Stimulated activated CD8-positive, alpha-beta memory T cell treated with anti-CD3 and anti-CD28 coated beads, Interleukin-4, amount 100 ng/mL, for 48 hours (primary cell): ENCODE results near the gene SLC44A3.
"Not testable (repeated sequence)": the region's sequence is repeated elsewhere in the genome, so short reads cannot be mapped to it uniquely, and the experiment has no call there.

Experiments used
- DNase-seq: peaks from one replicate; pipeline ENCODE4 v3.0.0-alpha.2; 2020

The SLC44A3 gene

GRCh38 chr1:94840381-94840780 is 20.2 kb downstream of the SLC44A3 start:
- DNase-seq, result not testable (repeated sequence)

GRCh38 chr1:94840808-94841207 is 20.7 kb downstream of the SLC44A3 start:
- DNase-seq, result no peak

GRCh38 chr1:94843430-94843829 is 23.3 kb downstream of the SLC44A3 start:
- DNase-seq, result no peak

DNA sequence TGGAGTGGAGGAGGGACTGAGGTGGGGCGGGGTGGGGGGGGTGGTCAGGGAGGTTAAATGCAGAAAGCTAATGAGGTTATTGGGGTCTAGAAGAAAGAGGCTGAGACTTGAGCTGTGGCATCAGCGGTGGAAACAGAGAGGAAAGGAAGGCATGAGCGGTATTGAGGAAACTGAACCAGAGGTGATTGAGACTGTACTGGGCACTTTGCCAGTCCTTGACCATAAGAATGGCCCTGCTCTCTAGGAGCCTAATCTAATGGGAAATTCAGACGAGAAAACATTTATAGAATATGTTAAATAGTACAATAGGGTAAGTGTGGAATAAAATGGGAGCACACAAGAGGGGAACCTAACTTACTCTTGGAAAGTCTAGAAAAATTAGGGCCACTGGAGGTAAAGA is 23.7 kb downstream of the SLC44A3 start:
- no peak for DNase-seq

- DNase-seq, result no peak
These were observed 26.2 kb downstream of the SLC44A3 start for GRCh38 chr1:94846308-94846707.

DNA sequence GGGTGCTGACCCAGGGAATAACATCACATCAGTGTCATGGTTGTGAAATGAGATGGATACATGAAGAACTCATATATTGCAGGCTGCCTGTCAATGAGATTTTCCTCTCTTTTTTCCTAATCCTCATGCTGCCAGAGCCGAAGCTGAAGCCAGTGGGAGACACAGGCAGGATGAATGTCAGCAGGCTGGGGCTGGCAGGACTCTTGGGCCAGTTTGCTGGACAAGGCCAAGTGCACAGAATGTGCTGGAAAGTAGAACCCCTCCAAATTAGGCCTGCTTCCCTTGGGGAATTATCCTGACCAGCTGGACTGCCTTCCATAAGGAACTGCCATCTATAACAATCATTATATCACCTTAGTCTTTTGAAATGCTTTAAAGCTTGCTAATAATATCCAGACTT is 31.4 kb downstream of the SLC44A3 start:
- DNase-seq, result no peak

DNA sequence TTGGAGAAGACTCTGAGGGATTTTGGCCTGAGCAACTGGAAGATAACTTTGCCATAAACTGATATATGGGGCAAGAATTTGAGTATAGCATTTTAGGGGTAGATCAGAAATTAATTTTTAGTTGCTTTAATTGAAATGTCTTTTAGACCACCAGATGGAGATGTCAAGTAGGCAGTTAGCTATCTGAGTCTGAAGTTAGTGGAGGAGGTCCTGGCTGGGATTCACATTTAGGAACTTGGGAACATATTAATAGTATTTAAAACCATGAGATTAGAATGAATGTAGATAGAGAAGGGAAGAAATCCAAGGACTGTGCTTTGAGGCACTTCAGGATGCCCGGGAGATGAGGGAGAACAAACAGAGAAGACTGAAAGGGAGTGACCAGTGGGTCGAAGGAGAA is 32.6 kb downstream of the SLC44A3 start:
- DNase-seq, result no peak

DNA sequence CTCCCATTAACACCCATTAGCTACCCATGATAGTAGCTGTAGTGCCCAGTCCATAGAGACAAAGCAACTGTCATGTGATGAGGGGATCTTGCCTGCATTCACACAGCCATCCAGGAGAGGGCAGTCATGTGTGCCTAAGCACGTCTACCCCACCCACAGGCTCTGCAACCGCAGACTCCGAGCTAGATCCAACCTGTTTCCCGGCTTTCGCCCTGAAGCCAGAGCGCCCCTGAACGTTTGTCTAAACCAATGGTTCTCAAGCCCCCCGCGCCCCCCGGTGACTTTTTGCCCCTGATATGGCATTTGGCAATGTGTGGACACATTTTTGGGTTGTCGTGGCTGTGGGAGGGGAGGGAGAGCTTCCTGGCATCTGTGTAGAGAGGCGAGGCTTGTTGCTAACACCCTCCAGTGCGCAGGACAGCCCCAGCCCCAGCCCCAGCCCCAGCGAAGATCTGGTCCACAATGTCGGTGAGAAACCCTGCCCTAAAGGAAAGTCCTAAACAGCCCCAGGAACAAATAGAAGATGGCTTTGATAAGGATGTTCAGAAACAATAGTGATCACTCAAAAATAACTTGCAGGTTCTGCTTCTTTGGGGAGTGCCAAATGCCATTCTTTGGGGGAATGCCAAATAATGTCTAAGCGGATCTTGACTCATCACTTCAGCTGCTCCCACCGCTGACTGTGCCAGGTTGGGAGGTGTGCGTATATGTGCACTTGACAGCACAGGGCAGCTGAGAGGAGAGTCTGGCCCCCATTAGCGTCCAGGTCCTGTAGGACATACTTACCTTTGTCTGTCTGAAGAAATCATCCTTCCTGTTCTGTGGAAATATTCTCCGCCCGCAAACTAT is 34.5 kb downstream of the SLC44A3 start:
- DNase-seq, result peak; percentile 81

DNA sequence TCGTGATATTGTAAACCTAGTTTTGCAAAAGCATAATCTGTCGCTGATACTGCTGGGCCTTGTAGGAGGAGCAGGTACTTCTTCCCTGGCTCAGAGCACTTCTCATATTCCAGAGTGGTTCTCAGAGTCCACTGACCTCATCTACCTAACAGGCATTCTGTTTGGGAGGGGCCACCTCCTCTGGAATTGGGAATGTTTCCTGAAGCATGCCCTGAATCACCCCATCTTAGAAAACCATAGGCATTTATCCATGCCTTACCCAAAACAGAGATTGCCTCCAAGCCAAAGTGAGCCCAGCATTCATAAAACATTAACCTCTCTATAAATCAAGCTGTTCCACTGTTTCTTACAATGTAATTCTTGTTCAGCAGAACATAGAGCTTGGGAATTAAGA is 35.1 kb downstream of the SLC44A3 start:
- DNase-seq, result no peak

- DNase-seq, result no peak
These were observed 35.8 kb downstream of the SLC44A3 start for GRCh38 chr1:94856004-94856403.

DNA sequence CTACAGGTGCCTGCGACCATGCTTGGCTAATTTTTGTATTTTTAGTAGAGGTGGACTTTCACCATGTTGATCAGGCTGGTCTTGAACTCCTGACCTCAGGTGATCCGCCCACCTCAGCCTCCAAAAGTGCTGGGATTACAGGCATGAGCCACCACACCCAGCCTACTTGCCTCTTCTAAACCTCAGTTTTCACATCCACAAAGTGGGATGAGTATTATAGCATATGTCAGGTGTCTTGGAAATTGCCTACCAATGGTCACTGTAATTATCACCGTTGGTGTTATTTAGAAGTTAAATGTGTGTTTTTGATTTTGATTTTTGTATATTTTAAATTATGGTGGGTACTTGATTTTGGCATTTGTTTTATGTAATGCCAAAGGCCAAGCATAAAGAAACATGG is 36.7 kb downstream of the SLC44A3 start:
- no peak for DNase-seq

DNA sequence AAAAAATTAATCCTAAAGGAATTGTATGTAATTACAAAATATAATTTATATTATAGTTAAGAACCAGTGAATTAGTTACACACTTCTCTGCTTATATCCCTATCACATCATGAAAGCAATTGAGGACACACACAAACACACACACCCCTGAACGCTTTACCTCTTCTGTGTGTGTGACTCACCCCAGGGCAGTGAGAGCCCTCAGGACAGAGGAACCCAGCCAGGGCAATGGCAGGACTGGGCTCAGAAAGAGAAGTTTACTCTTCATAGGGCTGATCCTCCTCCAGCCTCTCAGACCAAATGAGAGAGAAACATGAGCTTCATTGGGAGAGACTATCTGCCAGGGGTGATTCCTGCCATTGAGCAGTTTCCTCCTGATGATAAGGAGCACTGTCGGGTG is 38.1 kb downstream of the SLC44A3 start:
- no peak for DNase-seq

GRCh38 chr1:94859174-94859573 is 39.0 kb downstream of the SLC44A3 start:
- DNase-seq, result no peak

DNA sequence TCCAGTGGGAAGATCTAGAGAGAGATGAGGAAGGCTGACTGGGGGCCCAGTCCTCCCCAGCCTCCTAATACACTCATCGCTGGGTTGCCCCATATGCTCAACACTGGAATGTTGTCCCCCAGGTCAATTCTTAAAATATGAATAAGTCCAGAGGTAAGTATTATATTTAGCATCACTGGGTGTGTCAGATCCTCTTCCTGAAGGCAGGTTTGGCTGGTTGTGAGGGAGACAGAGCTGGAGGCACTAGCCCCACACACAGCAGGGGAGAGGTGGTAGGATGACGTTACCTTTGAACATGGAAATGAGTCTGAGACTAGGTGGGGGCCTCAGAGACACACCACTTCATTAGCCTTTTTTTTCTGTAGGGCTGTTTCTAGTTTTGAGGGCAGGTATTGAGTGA is 42.6 kb downstream of the SLC44A3 start:
- no peak for DNase-seq

DNA sequence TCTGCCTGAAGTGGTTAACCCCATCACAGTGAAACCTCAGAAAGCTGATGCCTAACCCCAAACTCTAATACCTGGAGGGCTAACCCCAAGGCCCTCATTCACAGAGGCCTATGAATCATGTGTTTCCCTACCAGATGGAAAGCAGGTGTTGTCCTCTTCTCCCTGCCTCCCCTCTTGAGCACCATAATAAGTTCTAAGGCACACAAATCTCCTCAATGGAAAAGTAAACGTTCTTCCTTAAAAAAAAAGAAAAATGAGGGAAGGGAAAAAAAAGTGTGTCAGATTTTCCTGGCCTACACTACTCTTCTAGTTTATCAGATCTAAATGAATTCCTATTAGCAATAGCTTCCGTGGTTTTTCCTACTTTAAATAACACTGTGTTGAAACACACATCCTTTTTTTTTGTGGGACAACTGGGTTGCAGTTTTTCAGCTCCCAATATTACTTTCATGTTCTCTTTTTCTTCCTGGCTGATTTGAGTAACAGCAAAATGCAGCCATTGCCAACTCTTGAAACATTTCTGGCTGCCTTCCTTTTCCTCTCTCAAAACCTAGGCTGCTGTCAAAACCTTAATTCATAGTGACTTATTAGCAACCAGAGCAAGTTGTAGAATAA is 43.2 kb downstream of the SLC44A3 start:
- no peak for DNase-seq

- no peak for DNase-seq
These were observed 43.8 kb downstream of the SLC44A3 start for GRCh38 chr1:94863919-94864318.

- no peak for DNase-seq
These were observed 44.7 kb downstream of the SLC44A3 start for GRCh38 chr1:94864821-94865220.

GRCh38 chr1:94865360-94865759 is 45.2 kb downstream of the SLC44A3 start:
- DNase-seq, result no peak

DNA sequence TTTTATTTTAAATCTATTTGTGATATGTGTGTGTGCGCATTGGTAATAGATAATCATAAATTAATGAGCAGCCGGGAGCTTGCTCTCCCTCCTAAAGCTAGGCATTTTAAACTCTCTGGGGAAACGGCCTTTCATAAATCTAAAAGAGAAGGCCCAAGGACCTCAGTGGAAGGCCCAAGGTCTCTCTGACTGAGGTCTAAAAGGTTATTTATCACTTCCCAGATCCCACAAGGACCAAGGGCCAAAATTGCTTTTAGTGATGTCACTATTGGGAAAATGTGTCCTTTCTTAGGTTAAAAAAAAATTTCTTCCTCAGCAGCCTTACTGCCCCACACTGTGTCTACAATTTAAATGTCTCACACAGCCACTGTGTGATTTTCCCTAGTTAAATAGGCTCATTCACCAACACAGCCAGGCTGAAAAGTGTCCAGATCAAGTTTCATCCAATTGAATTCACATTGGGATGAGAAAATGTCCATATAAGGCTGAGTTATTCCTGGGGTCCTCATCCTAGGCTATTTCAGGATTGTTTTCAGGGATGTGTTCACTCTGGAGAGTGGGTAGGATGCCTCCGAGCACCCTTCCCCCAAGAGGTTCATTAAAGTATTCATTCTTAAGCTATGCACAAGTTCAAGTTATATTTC is 46.1 kb downstream of the SLC44A3 start:
- DNase-seq, result no peak

DNA sequence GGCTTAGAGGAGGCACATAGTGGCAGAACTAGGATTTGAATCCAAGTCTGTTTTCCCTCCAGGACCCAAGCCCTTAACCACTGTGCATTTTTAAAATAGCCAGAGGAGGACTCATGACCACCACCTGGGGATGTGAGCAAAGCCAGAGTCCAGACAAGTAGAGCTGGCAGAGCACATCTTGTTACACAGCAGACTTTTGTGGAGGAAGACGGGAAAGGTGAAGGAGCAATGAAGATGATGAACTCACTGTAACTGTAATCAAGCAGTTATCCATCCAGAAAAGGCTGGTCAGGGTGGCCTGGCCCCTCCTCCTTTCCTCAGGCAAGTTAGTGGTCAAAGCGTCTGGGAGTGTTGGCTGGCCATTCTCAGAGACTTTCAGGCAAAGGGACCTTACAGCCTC is 50.9 kb downstream of the SLC44A3 start:
- DNase-seq, result no peak

DNA sequence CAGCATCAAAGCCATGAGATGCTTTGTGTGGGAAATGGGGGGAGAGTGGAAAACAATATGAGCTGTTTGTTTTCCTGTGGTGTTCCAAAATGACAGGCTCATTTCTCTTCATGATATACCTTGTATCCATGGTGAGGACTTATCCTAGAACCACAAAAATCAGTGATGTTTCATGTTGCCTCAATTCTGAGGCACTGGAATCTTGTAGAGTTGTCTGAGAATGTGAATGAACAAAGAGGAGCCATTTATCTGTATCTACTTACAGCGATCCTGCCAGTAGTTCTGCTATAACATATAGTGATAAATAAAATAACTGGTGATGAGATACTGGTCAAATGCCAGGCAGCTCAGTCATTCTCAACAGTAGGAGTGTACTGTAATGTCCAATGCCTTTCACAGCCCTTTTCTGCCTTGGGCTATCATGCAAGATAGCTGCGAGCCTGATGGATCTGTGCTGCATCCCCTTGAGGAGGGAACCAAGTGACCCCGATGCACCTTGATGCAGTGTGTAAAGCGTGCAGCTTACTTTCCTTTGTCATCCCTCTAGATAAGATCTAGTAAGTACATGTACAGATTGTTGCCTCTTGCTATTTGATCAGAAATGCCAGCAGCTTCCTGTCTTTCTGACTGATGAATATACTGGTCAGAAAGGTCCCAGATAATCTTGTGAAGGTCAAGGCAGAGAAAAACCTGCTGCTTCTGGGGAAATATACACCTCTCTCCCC is 52.8 kb downstream of the SLC44A3 start:
- DNase-seq, result no peak

- no peak for DNase-seq
These were observed 53.6 kb downstream of the SLC44A3 start for GRCh38 chr1:94873520-94874351.

DNA sequence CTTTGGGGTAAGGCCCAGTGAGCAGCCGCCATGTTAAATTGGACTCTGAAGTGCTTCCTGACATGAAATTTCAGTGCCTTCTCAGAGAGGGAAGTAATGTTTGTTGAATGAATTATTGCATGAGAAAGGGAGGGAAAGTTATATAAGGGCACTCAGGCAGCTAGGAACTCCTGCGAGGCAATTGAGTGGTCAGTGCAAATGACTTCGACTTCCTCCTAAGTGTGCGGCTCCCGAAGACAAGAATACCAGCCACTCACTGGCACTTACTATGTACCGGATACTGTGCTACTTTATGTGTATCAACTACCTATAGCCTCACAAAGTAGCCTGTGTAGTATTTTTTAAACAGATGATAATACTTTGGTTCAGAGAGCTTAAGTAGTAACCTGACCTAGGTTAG is 54.3 kb downstream of the SLC44A3 start:
- DNase-seq, result no peak
